ENCODE data around the gene CNPY3. TPM values are rescaled to one million over a fixed set of nuclear protein-coding genes. Genes with fewer than 3 reads are reported as not detected.

CNPY3 gene
- total and polyA plus RNA-seq, 2 of the 13 experiments (the other 11 are each of a cell fraction or from before 2014, with no cell fraction given), result 42.3 to 60.2 TPM

DNA sequence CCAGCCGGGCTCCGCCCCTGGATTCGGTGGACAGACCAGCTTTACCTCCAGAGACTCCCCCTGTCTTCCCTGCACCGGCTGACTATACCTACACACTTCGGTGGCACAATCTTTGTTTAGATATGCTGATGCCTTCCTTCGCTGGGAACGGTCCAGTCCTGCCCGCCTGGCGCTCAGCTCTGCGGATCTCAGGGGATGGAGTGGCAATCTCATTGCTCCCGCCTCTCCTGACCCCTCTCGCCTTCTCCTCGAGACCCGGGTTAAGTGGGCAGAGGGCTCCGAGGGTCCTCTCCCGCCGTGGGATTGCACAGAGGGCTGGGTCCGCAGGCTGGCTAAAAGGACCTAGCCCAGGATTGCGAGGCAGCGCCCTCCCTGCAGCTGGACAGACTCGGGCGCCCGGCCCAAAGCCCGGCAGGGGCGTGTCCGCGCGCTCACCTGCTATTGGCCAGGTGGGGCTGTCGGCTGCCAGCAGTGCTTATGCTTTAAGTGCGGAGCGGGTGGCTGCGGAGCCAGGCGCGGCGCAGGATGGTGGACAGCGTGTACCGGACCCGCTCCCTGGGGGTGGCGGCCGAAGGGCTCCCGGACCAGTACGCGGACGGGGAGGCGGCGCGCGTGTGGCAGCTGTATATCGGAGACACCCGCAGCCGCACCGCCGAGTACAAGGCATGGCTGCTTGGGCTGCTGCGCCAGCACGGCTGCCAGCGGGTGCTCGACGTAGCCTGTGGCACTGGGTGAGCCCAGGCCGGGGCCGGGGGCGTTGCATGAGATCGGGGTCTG lies 31.2 kb downstream of the CNPY3 start, which contains the start of gene GNMT (continued):
- peak; percentile 37; the same call in 1 of the 2 replicates for TF ChIP-seq SALL1 (CRISPR knock-in tag; IDR thresholded peaks at IDR 0.05)
- peak; percentile 84 for TF ChIP-seq KDM2A (CRISPR knock-in tag; IDR thresholded peaks at IDR 0.05; ENCODE audit: borderline replicate concordance, low read depth)
- no peak for TF ChIP-seq KDM3A (CRISPR knock-in tag; IDR thresholded peaks at IDR 0.05; ENCODE audit: low read depth)
- peak; percentile 70; the same call in 1 of the 2 replicates for TF ChIP-seq ZNF230 (CRISPR knock-in tag; IDR thresholded peaks at IDR 0.05)
- peak; percentile 66; the same call in 1 of the 2 replicates for TF ChIP-seq ZNF839 (CRISPR knock-in tag; IDR thresholded peaks at IDR 0.05; ENCODE audit: borderline replicate concordance)
- TF ChIP-seq ZNF224 (CRISPR knock-in tag; IDR thresholded peaks at IDR 0.05), result peak; percentile 77; the same call in 1 of the 2 replicates
- peak; percentile 84; the same call in 1 of the 2 replicates for TF ChIP-seq ZNF556 (CRISPR knock-in tag; IDR thresholded peaks at IDR 0.05; ENCODE audit: borderline replicate concordance)
- 0 out of 2 replicates have a peak, but pooled peaks have one; percentile 41 for TF ChIP-seq NFATC3 (CRISPR knock-in tag; IDR thresholded peaks at IDR 0.05)
- TF ChIP-seq NR3C1 (CRISPR knock-in tag; IDR thresholded peaks at IDR 0.05), result no peak
- no peak for TF ChIP-seq SMC3 (IDR thresholded peaks at IDR 0.05; ENCODE audit: low read length)
- 0 out of 2 replicates have a peak, but pooled peaks have one; percentile 11 for TF ChIP-seq ZNF234 (CRISPR knock-in tag; conservative IDR thresholded peaks at IDR 0.05)
- peak; percentile 56 for TF ChIP-seq ZFY (CRISPR knock-in tag; IDR thresholded peaks at IDR 0.05)
- no peak; the same call in 1 of the 2 replicates for TF ChIP-seq HMG20B (CRISPR knock-in tag; conservative IDR thresholded peaks at IDR 0.05)
- TF ChIP-seq ZNF44 (CRISPR knock-in tag; IDR thresholded peaks at IDR 0.05), result peak; percentile 90; the same call in 1 of the 2 replicates
- TF ChIP-seq SP140L (CRISPR knock-in tag; IDR thresholded peaks at IDR 0.05; ENCODE audit: borderline replicate concordance), result 0 out of 2 replicates have a peak, but pooled peaks have one; percentile 34
- peak; percentile 52 for TF ChIP-seq ZNF121 (CRISPR knock-in tag; IDR thresholded peaks at IDR 0.05)
- TF ChIP-seq ZNF451 (CRISPR knock-in tag; IDR thresholded peaks at IDR 0.05), result peak; percentile 78; the same call in 1 of the 2 replicates
- TF ChIP-seq RBM39 (IDR thresholded peaks at IDR 0.05; ENCODE audit: low read depth, low read length, poor library complexity, severe bottlenecking), result peak; percentile 62
- TF ChIP-seq HNF4G (IDR thresholded peaks at IDR 0.05; ENCODE audit: borderline replicate concordance, low read depth, low read length), result no peak
- 0 out of 2 replicates have a peak, but pooled peaks have one; percentile 14 for TF ChIP-seq HNF4G (CRISPR knock-in tag; IDR thresholded peaks at IDR 0.05; ENCODE audit: borderline replicate concordance, low read depth)
- TF ChIP-seq ZNF780A (CRISPR knock-in tag; IDR thresholded peaks at IDR 0.05), result no peak
- TF ChIP-seq ZNF792 (CRISPR knock-in tag; IDR thresholded peaks at IDR 0.05), result peak; percentile 23
- no peak for TF ChIP-seq NFE2L2 (IDR thresholded peaks at IDR 0.05; ENCODE audit: low read length)
- TF ChIP-seq MXD4 (CRISPR knock-in tag; IDR thresholded peaks at IDR 0.05), result peak; percentile 75
- peak; percentile 24 for TF ChIP-seq IKZF5 (CRISPR knock-in tag; IDR thresholded peaks at IDR 0.05)
- TF ChIP-seq REL (CRISPR knock-in tag; conservative IDR thresholded peaks at IDR 0.05), result 0 out of 2 replicates have a peak, but pooled peaks have one; percentile 60
- peak; percentile 76 for TF ChIP-seq ZC3H13 (CRISPR knock-in tag; IDR thresholded peaks at IDR 0.05)
